Caco-2 (cell line): Measurements from ENCODE around the gene DUOX2. TPM values are rescaled to one million over a fixed set of nuclear protein-coding genes. Genes with fewer than 3 reads are reported as not detected.

ENCODE experiments used
- BruUV-seq: library from RNA; stranded (reverse); fragments of 400-500 nt; replicated peaks from 2 replicates; lab custom pipeline; 2021; lab: Mats Ljungman, UMichigan
- CTCF ChIA-PET: fragments of 300-600 bp; sonication (Branson Sonifier 250); formaldehyde crosslinking; loops from one replicate; lab custom pipeline; 2022; ENCODE audit warnings: antibody characterized with exemption; lab: Charles Lee
- POLR2A ChIA-PET: fragments of 300-600 bp; sonication (Branson Sonifier 250); formaldehyde crosslinking; loops from one replicate; lab custom pipeline; 2022; ENCODE audit warnings: antibody characterized with exemption; lab: Charles Lee
- DNase-seq, 2 experiments: peaks; one replicate each; pipeline versions ENCODE4 v3.0.0 to v3.0.0-alpha.2; 2020 to 2022
- H3K27me3 ChIP-seq: replicated peaks from 2 replicates; pipeline ENCODE4 v1.6.0; 2011; ENCODE audit warnings: low read length; ENCODE audit not compliant: control insufficient read depth, insufficient read depth
- H3K36me3 ChIP-seq: 2 replicates; pipeline ENCODE4 v1.5.1; 2011; ENCODE audit warnings: low read length; ENCODE audit not compliant: control insufficient read depth, insufficient read depth
- H3K4me1 ChIP-seq: fragments of 250-450 bp; sonication (Bioruptor Pico); 2 replicates; pipeline ENCODE4 v1.5.1; 2020; ENCODE audit warnings: mild to moderate bottlenecking
- H3K4me3 ChIP-seq: 2 replicates; pipeline ENCODE4 v1.5.1; 2011; ENCODE audit warnings: low read depth, mild to moderate bottlenecking, control low read depth, low read length
- H3K9me3 ChIP-seq: fragments of 250-450 bp; sonication (Bioruptor Pico); 2 replicates; pipeline ENCODE4 v1.5.1; 2020; ENCODE audit warnings: mild to moderate bottlenecking, moderate library complexity
- H3K27ac Mint-ChIP-seq: one replicate; pipeline ENCODE4 v1.8.0; 2022; ENCODE audit warnings: mixed read lengths; ENCODE audit not compliant: unreplicated experiment
- H3K27me3 Mint-ChIP-seq: one replicate; pipeline ENCODE4 v1.8.0; 2022; ENCODE audit warnings: mixed read lengths; ENCODE audit not compliant: insufficient read depth, unreplicated experiment
- H3K36me3 Mint-ChIP-seq: one replicate; pipeline ENCODE4 v1.8.0; 2022; ENCODE audit warnings: mild to moderate bottlenecking, mixed read lengths; ENCODE audit not compliant: insufficient read depth, unreplicated experiment
- H3K4me1 Mint-ChIP-seq: one replicate; pipeline ENCODE4 v1.8.0; 2022; ENCODE audit warnings: low read depth, mixed read lengths; ENCODE audit not compliant: unreplicated experiment
- H3K4me3 Mint-ChIP-seq: one replicate; pipeline ENCODE4 v1.8.0; 2022; ENCODE audit warnings: mild to moderate bottlenecking, moderate library complexity, mixed read lengths; ENCODE audit not compliant: unreplicated experiment
- H3K9me3 Mint-ChIP-seq: one replicate; pipeline ENCODE4 v1.8.0; 2022; ENCODE audit warnings: mixed read lengths; ENCODE audit not compliant: unreplicated experiment
- intact Hi-C: fragments of 100-400 bp; cut with micrococcal nuclease; formaldehyde crosslinking; loops from one replicate; pipeline ENCODE4 v1.10.0; 2022; ENCODE audit not compliant: unreplicated experiment
- total RNA-seq: library from RNA; stranded (reverse); gene quantifications from 2 replicates; pipeline ENCODE4 v1.2.3, GENCODE V29; 2022
- TF ChIP-seq, protein P1 (sequence below), 2 experiments: fragments of 200-600 bp in 1 of 2; IDR thresholded peaks; 1 replicate in 1 of 2; 2 replicates in 1 of 2; pipeline versions ENCODE4 v1.5.1 to v1.8.0; 2011 to 2022; ENCODE audit warnings: antibody characterized with exemption in 1 of 2, control low read depth in 1 of 2, inconsistent platforms in 1 of 2, low read depth in 1 of 2, low read length in 1 of 2, mild to moderate bottlenecking in 1 of 2, moderate library complexity in 1 of 2; ENCODE audit not compliant: insufficient read depth in 1 of 2, severe bottlenecking in 1 of 2, unreplicated experiment in 1 of 2

Gene DUOX2
- total RNA-seq, 1 experiment from 2014 or later: 6.9 TPM

DNA sequence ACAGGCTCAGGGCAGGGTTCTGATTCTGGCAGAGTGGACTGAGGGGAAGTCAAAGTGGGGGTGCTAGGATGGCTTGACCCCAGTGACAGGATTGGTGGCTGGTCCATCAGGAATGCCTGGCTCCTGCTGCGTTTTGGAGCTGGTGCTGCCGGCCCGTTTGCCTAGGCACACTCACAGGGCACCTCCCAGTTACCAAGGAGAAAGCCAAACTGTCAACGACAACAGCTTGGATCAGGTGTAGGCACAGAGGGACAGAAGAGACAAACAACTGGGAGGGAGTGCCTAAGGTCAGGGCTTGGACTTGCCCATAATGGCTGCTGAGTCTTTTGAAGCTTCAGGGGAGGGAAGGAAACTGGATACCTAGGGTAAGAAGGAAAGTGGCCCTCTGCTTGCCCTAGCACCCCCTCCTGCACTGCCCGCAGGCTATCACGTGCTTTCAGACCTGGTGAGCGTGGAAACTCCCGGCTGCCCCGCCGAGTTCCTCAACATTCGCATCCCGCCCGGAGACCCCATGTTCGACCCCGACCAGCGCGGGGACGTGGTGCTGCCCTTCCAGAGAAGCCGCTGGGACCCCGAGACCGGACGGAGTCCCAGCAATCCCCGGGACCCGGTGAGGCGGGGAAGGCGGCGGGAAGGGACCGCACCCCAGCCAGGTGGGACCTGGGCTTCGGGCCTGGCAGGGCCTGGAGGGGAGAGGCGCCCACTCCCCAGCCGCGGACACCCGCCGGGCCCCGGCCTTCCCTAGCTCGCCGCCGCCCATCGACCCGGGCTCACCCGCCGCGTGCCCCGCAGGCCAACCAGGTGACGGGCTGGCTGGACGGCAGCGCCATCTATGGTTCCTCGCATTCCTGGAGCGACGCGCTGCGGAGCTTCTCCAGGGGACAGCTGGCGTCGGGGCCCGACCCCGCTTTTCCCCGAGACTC is 21.0 kb upstream of the DUOX2 start:
- Mint-ChIP-seq H3K27ac (no peak overlapping the region), H3K36me3 (no peaks in the 10 kb centered on the region), H3K27me3 (no peaks in the 10 kb centered on the region), H3K9me3 (no peaks in the 10 kb centered on the region), H3K4me1 (no peaks in the 10 kb centered on the region), H3K4me3 (no peak overlapping the region)
- TF ChIP-seq, protein P1, sequence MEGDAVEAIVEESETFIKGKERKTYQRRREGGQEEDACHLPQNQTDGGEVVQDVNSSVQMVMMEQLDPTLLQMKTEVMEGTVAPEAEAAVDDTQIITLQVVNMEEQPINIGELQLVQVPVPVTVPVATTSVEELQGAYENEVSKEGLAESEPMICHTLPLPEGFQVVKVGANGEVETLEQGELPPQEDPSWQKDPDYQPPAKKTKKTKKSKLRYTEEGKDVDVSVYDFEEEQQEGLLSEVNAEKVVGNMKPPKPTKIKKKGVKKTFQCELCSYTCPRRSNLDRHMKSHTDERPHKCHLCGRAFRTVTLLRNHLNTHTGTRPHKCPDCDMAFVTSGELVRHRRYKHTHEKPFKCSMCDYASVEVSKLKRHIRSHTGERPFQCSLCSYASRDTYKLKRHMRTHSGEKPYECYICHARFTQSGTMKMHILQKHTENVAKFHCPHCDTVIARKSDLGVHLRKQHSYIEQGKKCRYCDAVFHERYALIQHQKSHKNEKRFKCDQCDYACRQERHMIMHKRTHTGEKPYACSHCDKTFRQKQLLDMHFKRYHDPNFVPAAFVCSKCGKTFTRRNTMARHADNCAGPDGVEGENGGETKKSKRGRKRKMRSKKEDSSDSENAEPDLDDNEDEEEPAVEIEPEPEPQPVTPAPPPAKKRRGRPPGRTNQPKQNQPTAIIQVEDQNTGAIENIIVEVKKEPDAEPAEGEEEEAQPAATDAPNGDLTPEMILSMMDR (IDR thresholded peaks at IDR 0.05; ENCODE audit: insufficient read depth in 1 of 2, low read depth in 1 of 2, low read length in 1 of 2, severe bottlenecking in 1 of 2, unreplicated experiment in 1 of 2): no peak
- intact Hi-C loops: no loop called here
- no TSS peak for BruUV-seq
- H3K9me3 ChIP-seq: no peaks in the 10 kb centered on the region
- H3K36me3 ChIP-seq: no peaks in the 10 kb centered on the region
- ChIA-PET CTCF (interaction anchor here (1.1 kb wide), 1 partner anchor 17 kb away, joined by 4 read pairs; no protein-coding TSS in a partner anchor), POLR2A (no interaction called here)
- H3K4me3 ChIP-seq: no peak overlapping the region
- no peaks in the 10 kb centered on the region for H3K27me3 ChIP-seq
- no peaks in the 10 kb centered on the region for H3K4me1 ChIP-seq
- DNase-seq: no peak

GRCh38 chr15:45134046-45134445 is 20.1 kb upstream of the DUOX2 start:
- no peaks in the 10 kb centered on the region for H3K9me3 Mint-ChIP-seq
- no peaks in the 10 kb centered on the region for H3K27me3 Mint-ChIP-seq
- intact Hi-C loops: no loop called here
- DNase-seq: no peak
- ChIA-PET CTCF (interaction anchor here (0.6 to 1.5 kb wide), 2 partner anchors 11 to 44 kb away, joined by 3 to 4 read pairs; no protein-coding TSS in a partner anchor), POLR2A (no interaction called here)
- Histone ChIP-seq H3K36me3 (no peaks in the 10 kb centered on the region), H3K4me3 (no peak overlapping the region), H3K27me3 (no peaks in the 10 kb centered on the region), H3K9me3 (no peaks in the 10 kb centered on the region), H3K4me1 (no peaks in the 10 kb centered on the region)
- no peak overlapping the region for H3K27ac Mint-ChIP-seq
- H3K36me3 Mint-ChIP-seq: no peaks in the 10 kb centered on the region
- H3K4me3 Mint-ChIP-seq: no peak overlapping the region
- TF ChIP-seq, protein P1 (IDR thresholded peaks at IDR 0.05; ENCODE audit: insufficient read depth in 1 of 2, low read depth in 1 of 2, low read length in 1 of 2, severe bottlenecking in 1 of 2, unreplicated experiment in 1 of 2): no peak
- no peaks in the 10 kb centered on the region for H3K4me1 Mint-ChIP-seq
- no TSS peak for BruUV-seq

- no TSS peak for BruUV-seq
- DNase-seq: no peak
- no peaks in the 10 kb centered on the region for H3K4me1 Mint-ChIP-seq
- no peaks in the 10 kb centered on the region for H3K9me3 ChIP-seq
- no peak overlapping the region for H3K4me3 ChIP-seq
- H3K4me1 ChIP-seq: no peaks in the 10 kb centered on the region
- H3K36me3 Mint-ChIP-seq: no peaks in the 10 kb centered on the region
- no peak overlapping the region for H3K4me3 Mint-ChIP-seq
- H3K36me3 ChIP-seq: no peaks in the 10 kb centered on the region
- ChIA-PET CTCF (interaction anchor here (0.6 to 1.5 kb wide), 2 partner anchors 10 to 45 kb away, joined by 3 to 4 read pairs; no protein-coding TSS in a partner anchor), POLR2A (no interaction called here)
- no peaks in the 10 kb centered on the region for H3K9me3 Mint-ChIP-seq
- no peak overlapping the region for H3K27ac Mint-ChIP-seq
- no peaks in the 10 kb centered on the region for H3K27me3 ChIP-seq
- no peaks in the 10 kb centered on the region for H3K27me3 Mint-ChIP-seq
- intact Hi-C loops: no loop called here
- TF ChIP-seq, protein P1 (IDR thresholded peaks at IDR 0.05; ENCODE audit: insufficient read depth in 1 of 2, low read depth in 1 of 2, low read length in 1 of 2, severe bottlenecking in 1 of 2, unreplicated experiment in 1 of 2): no peak
Observed at GRCh38 chr15:45133561-45133920, 19.6 kb upstream of the DUOX2 start.
